Neutrophil (primary cell): ENCODE data around the gene LRRC49.

Source experiments
- H3K27ac ChIP-seq: fragments of 200-600 bp; sonication (generic); 2 replicates; pipeline ENCODE4 v1.5.1; 2016; ENCODE audit warnings: mild to moderate bottlenecking, moderate library complexity
- H3K27me3 ChIP-seq: fragments of 200-600 bp; sonication (generic); 2 replicates; pipeline ENCODE4 v1.6.0; 2016; ENCODE audit warnings: mild to moderate bottlenecking
- H3K36me3 ChIP-seq: fragments of 200-600 bp; sonication (generic); 2 replicates; pipeline ENCODE4 v1.5.1; 2017
- H3K4me1 ChIP-seq, 2 experiments: fragments of 200-600 bp in 1 of 2; sonication (generic) in 1 of 2; 1 replicate in 1 of 2; 2 replicates in 1 of 2; pipeline versions ENCODE4 v1.5.1 to v1.6.1; 2013 to 2016; ENCODE audit warnings: low read depth in 1 of 2, low read length in 1 of 2, mild to moderate bottlenecking in 1 of 2, moderate library complexity in 1 of 2; ENCODE audit not compliant: control insufficient read depth in 1 of 2, insufficient read depth in 1 of 2
- H3K4me3 ChIP-seq, 2 experiments: fragments of 200-600 bp in 1 of 2; sonication (generic) in 1 of 2; 1 replicate in 1 of 2; 2 replicates in 1 of 2; pipeline ENCODE4 v1.5.1; 2013 to 2016; ENCODE audit warnings: low read depth in 1 of 2, low read length in 1 of 2, mild to moderate bottlenecking in 1 of 2, moderate library complexity in 1 of 2
- H3K9me3 ChIP-seq: fragments of 200-600 bp; sonication (generic); 2 replicates; pipeline ENCODE4 v1.5.1; 2016
- CTCF ChIP-seq: fragments of 200-600 bp; sonication (generic); IDR thresholded peaks from 2 replicates; pipeline ENCODE4 v1.5.1; 2016; ENCODE audit warnings: antibody characterized with exemption

LRRC49 gene

GRCh38 chr15:71005895-71006294 lies 113.3 kb downstream of the LRRC49 start:
- TF ChIP-seq CTCF = no peak
- Histone ChIP-seq H3K27me3 (no peaks in the 10 kb centered on the region), H3K4me3 (no peak overlapping the region), H3K36me3 (no peaks in the 10 kb centered on the region), H3K27ac (no peak overlapping the region), H3K4me1 (no peaks in the 10 kb centered on the region), H3K9me3 (no peaks in the 10 kb centered on the region)

GRCh38 chr15:71008250-71008870 lies 115.7 kb downstream of the LRRC49 start:
- H3K4me3 ChIP-seq = no peak overlapping the region
- H3K36me3 ChIP-seq = no peaks in the 10 kb centered on the region
- no peaks in the 10 kb centered on the region for H3K27me3 ChIP-seq
- H3K4me1 ChIP-seq = no peaks in the 10 kb centered on the region
- no peak for TF ChIP-seq CTCF
- H3K9me3 ChIP-seq = no peaks in the 10 kb centered on the region
- H3K27ac ChIP-seq = no peak overlapping the region

- Histone ChIP-seq H3K9me3 (no peaks in the 10 kb centered on the region), H3K4me3 (no peak overlapping the region), H3K4me1 (no peaks in the 10 kb centered on the region), H3K36me3 (no peaks in the 10 kb centered on the region), H3K27me3 (no peaks in the 10 kb centered on the region), H3K27ac (no peak overlapping the region)
- TF ChIP-seq CTCF = no peak
Measured at GRCh38 chr15:71010472-71010871, 117.8 kb downstream of the LRRC49 start.

GRCh38 chr15:71010997-71011396 lies 118.4 kb downstream of the LRRC49 start:
- no peak for TF ChIP-seq CTCF
- no peak overlapping the region for H3K4me3 ChIP-seq
- H3K27me3 ChIP-seq = no peaks in the 10 kb centered on the region
- no peaks in the 10 kb centered on the region for H3K9me3 ChIP-seq
- no peak overlapping the region for H3K27ac ChIP-seq
- no peaks in the 10 kb centered on the region for H3K36me3 ChIP-seq
- H3K4me1 ChIP-seq = no peaks in the 10 kb centered on the region

GRCh38 chr15:71011503-71012155 lies 119.0 kb downstream of the LRRC49 start:
- no peak overlapping the region for H3K4me3 ChIP-seq
- H3K27ac ChIP-seq = no peak overlapping the region
- no peaks in the 10 kb centered on the region for H3K27me3 ChIP-seq
- H3K36me3 ChIP-seq = no peaks in the 10 kb centered on the region
- no peaks in the 10 kb centered on the region for H3K9me3 ChIP-seq
- H3K4me1 ChIP-seq = no peaks in the 10 kb centered on the region
- TF ChIP-seq CTCF = no peak
